Endothelial cell of umbilical vein (primary cell): ENCODE results near the gene CCRL2. TPM values are rescaled to one million over a fixed set of nuclear protein-coding genes. Genes with fewer than 3 reads are reported as not detected.

ENCODE experiments used
- BruUV-seq: library from RNA; stranded (reverse); fragments of 400-500 nt; replicated peaks from 2 replicates; lab custom pipeline; 2021; lab: Mats Ljungman, UMichigan
- CTCF ChIA-PET: fragments of 300-600, 350-600 bp; sonication (Branson Sonifier 250); formaldehyde crosslinking; loops from one replicate; lab custom pipeline; 2021; ENCODE audit warnings: antibody characterized with exemption, inconsistent platforms; lab: Charles Lee
- POLR2A ChIA-PET: fragments of 300-600, 350-600 bp; sonication (Branson Sonifier 250); formaldehyde crosslinking; loops from one replicate; lab custom pipeline; 2021; ENCODE audit warnings: antibody characterized with exemption, inconsistent platforms; lab: Charles Lee
- DNase-seq: peaks from one replicate; pipeline ENCODE4 v3.0.0-alpha.2; 2011; ENCODE audit warnings: low read depth, low spot score
- FAIRE-seq: peaks from 2 replicates; lab custom pipeline; 2011; peaks lifted over from hg19 to GRCh38; lab: Jason Lieb, UNC
- H2AFZ ChIP-seq: 2 replicates; pipeline ENCODE4 v1.6.0; 2012; ENCODE audit warnings: low read depth, low read length, control low read depth, inconsistent platforms
- H3K27ac ChIP-seq: 2 replicates; pipeline ENCODE4 v1.5.1; 2011; ENCODE audit warnings: low read depth, mild to moderate bottlenecking, control low read depth, low read length, moderate library complexity; ENCODE audit not compliant: insufficient read depth
- H3K27me3 ChIP-seq, 2 experiments: 2 replicates each; pipeline versions ENCODE4 v1.6.0 to v1.6.1; 2011; ENCODE audit warnings: low read length in 2 of 2, mixed read lengths in 1 of 2; ENCODE audit not compliant: control insufficient read depth in 2 of 2, insufficient read depth in 2 of 2
- H3K36me3 ChIP-seq, 2 experiments: 2 replicates in 1 of 2; 3 replicates in 1 of 2; pipeline ENCODE4 v1.5.1; 2011; ENCODE audit warnings: low read length in 2 of 2, mild to moderate bottlenecking in 1 of 2, moderate library complexity in 1 of 2; ENCODE audit not compliant: control insufficient read depth in 2 of 2, insufficient read depth in 2 of 2; ENCODE audit errors: extremely low read depth in 1 of 2
- H3K4me1 ChIP-seq: 3 replicates; pipeline ENCODE4 v1.5.1; 2011; ENCODE audit warnings: mild to moderate bottlenecking, low read length; ENCODE audit not compliant: control insufficient read depth, insufficient read depth; ENCODE audit errors: extremely low read depth
- H3K4me2 ChIP-seq: 2 replicates; pipeline ENCODE4 v1.6.1; 2011; ENCODE audit warnings: low read length, control low read depth, mixed read lengths; ENCODE audit not compliant: insufficient read depth
- H3K4me3 ChIP-seq, 3 experiments: fragments of 200-600 bp in 1 of 3; sonication (generic), shearing (Covaris generic) in 1 of 3; replicated peaks in 1 of 3; 2 replicates each; pipeline ENCODE4 v1.5.1; 2011 to 2016; ENCODE audit warnings: control low read depth in 3 of 3, low read length in 3 of 3, mild to moderate bottlenecking in 2 of 3, inconsistent platforms in 1 of 3, low read depth in 1 of 3, moderate library complexity in 1 of 3; ENCODE audit not compliant: insufficient read depth in 1 of 3
- H3K79me2 ChIP-seq: 2 replicates; pipeline ENCODE4 v1.6.0; 2012; ENCODE audit warnings: low read length, inconsistent platforms; ENCODE audit not compliant: control insufficient read depth, insufficient read depth
- H3K9ac ChIP-seq: replicated peaks from 2 replicates; pipeline ENCODE3; 2011; ENCODE audit warnings: low read length, control low read depth; ENCODE audit not compliant: insufficient read depth; ENCODE audit errors: extremely low read depth
- H3K9me1 ChIP-seq: replicated peaks from 3 replicates; pipeline ENCODE4 v1.6.0; 2011; ENCODE audit warnings: mild to moderate bottlenecking, low read length; ENCODE audit not compliant: control insufficient read depth, insufficient read depth; ENCODE audit errors: extremely low read depth
- H3K9me3 ChIP-seq: replicated peaks from 2 replicates; pipeline ENCODE4 v1.5.1; 2012; ENCODE audit warnings: low read length, inconsistent platforms; ENCODE audit not compliant: control insufficient read depth, insufficient read depth
- H4K20me1 ChIP-seq: replicated peaks from 2 replicates; pipeline ENCODE3; 2011; ENCODE audit warnings: mild to moderate bottlenecking, low read length; ENCODE audit not compliant: control insufficient read depth, insufficient read depth; ENCODE audit errors: extremely low read depth
- FOS ChIP-seq: IDR thresholded peaks from 2 replicates; pipeline ENCODE4 v1.6.1; 2011; ENCODE audit warnings: mild to moderate bottlenecking, low read length, moderate library complexity, borderline replicate concordance; ENCODE audit not compliant: insufficient read depth
- GATA2 ChIP-seq: IDR thresholded peaks from 2 replicates; pipeline ENCODE4 v1.7.0; 2011; ENCODE audit warnings: low read depth, mild to moderate bottlenecking, moderate library complexity, mixed read lengths, low read length; ENCODE audit not compliant: insufficient read length, insufficient read depth
- POLR2A ChIP-seq: IDR thresholded peaks from 2 replicates; pipeline ENCODE4 v1.6.1; 2012; ENCODE audit warnings: low read depth, mild to moderate bottlenecking, control low read depth, low read length
- dilution Hi-C: fragments of 300-500 bp; cut with MboI; formaldehyde crosslinking; loops from one replicate; pipeline ENCODE4 v1.15.0; 2019; ENCODE audit warnings: low sequenced_read_pairs; ENCODE audit not compliant: extremely low pct_ligation_motif_present
- intact Hi-C: fragments of 100-400 bp; cut with micrococcal nuclease; formaldehyde crosslinking; loops from one replicate; pipeline ENCODE4 v1.10.0; 2022
- polyA plus RNA-seq, 4 experiments: library from polyadenylated mRNA; depleted of rRNA in 3 of 4; stranded (reverse) in 3 of 4; unstranded in 1 of 4; fragments of >200 nt; gene quantifications; 2 replicates each; pipeline versions ENCODE4 v1.2.1 to v1.2.3, GENCODE V29; 2011 to 2012; ENCODE audit warnings: missing spikeins in 1 of 4
- total RNA-seq: library from RNA; stranded (reverse); gene quantifications from 2 replicates; pipeline ENCODE4 v1.2.3, GENCODE V29; 2021
- TF ChIP-seq, protein P1 (sequence below): IDR thresholded peaks from 2 replicates; pipeline ENCODE4 v1.6.1; 2011; ENCODE audit not compliant: insufficient read depth, insufficient read length

Gene CCRL2
- total and polyA plus RNA-seq, 2 donors (not counting 3 experiments of a cell fraction or from before 2014, with no cell fraction given): 6.4 to 6.6 TPM

DNA sequence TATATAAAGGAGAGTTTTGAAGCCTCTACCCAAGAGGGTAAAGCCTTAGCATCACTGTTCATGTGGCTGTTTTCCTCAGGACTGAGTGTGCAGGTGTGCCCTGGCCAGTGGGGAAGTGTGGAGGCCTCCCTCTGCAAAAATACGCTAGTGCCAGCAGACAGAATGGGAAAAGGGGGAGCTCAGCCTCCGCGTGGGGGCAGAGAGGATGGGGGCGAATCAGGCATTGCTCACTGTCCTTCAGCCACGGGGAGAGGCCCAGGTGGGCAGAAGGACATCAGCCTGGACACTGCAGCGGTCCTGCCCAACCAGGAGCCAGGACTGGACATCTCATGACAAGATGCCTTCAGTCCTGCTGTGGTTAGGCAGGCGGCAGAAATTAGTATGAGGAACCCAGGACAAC is 47.5 kb downstream of the CCRL2 start:
- FAIRE-seq (no peak), DNase-seq (no peak)
- H3K27ac ChIP-seq: no peak overlapping the region
- no peaks in the 10 kb centered on the region for H3K79me2 ChIP-seq
- no peaks in the 10 kb centered on the region for H3K9me3 ChIP-seq
- dilution Hi-C loops: no loop called here
- no peak overlapping the region for H3K4me3 ChIP-seq
- no peak overlapping the region for H3K9ac ChIP-seq
- peaks cover 0 to 8% of the 10 kb centered on the region in 2 experiments for H3K27me3 ChIP-seq
- ChIA-PET CTCF (no interaction called here), POLR2A (no interaction called here)
- H2AFZ ChIP-seq: no peak overlapping the region
- no peaks in the 10 kb centered on the region for H3K9me1 ChIP-seq
- no TSS peak for BruUV-seq
- H3K4me1 ChIP-seq: no peaks in the 10 kb centered on the region
- no peaks in the 10 kb centered on the region for H4K20me1 ChIP-seq
- H3K36me3 ChIP-seq: no peaks in the 10 kb centered on the region
- TF ChIP-seq GATA2 (no peak), POLR2A (no peak), FOS (no peak)
- H3K4me2 ChIP-seq: no peak overlapping the region
- intact Hi-C loops: no loop called here

DNA sequence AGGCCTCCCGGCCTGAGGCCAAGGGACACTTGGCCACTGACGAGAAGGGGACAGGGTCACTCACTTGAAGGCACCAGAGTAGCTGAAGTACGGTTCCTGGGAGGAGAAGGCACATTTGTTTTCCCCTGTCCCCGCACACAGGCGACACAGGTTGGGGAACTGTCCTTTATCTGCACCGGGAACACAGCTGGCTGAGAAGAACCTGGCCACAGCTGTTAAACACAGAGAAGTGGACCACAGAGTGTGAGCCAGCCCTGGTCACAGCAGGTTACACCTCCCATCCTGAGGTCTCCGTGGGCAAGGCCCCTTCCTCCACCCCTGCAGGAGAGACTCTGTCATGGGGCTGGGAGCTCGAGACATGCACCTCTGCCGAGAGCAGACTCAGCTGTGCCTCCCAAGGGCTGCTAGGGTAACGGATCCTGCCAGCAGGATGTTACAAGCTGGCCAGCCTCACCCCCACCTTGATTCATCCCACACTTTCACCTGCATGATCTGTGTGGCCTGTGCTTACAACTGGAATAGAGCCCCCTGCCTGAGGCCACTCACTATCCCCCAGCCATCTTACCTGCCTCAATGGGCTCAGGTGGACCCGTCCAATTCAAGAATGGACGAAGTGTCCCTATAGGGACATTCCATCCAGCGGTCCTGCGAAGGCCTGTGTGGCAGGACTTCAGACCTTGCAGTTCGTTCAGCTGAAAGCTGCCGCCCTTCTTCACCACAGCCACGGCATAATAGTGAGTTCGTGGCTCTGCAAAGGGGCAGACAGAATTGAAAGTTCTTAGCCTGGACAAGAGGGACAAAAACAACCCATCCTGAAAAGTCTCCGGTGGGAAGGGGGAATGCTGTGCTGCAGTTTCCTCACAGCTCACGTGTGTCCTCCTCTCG is 48.4 kb downstream of the CCRL2 start:
- Histone ChIP-seq H3K9ac (no peak overlapping the region), H3K4me1 (no peaks in the 10 kb centered on the region), H3K27ac (no peak overlapping the region), H3K36me3 (no peaks in the 10 kb centered on the region), H2AFZ (no peak overlapping the region), H3K79me2 (no peaks in the 10 kb centered on the region), H4K20me1 (no peaks in the 10 kb centered on the region), H3K9me1 (no peaks in the 10 kb centered on the region), H3K4me2 (no peak overlapping the region), H3K9me3 (no peaks in the 10 kb centered on the region), H3K4me3 (no peak overlapping the region), H3K27me3 (peaks cover 0 to 8% of the 10 kb centered on the region in 2 experiments)
- TF ChIP-seq, protein P1, sequence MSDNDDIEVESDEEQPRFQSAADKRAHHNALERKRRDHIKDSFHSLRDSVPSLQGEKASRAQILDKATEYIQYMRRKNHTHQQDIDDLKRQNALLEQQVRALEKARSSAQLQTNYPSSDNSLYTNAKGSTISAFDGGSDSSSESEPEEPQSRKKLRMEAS: no peak
- FAIRE-seq: no peak
- intact Hi-C loops: no loop called here
- dilution Hi-C loops: no loop called here
- POLR2A ChIA-PET: no interaction called here
- CTCF ChIA-PET: no interaction called here
- DNase-seq: no peak
- no TSS peak for BruUV-seq
